ENCODE results near the gene HS1BP3. TPM values are rescaled to one million over a fixed set of nuclear protein-coding genes. Genes with fewer than 3 reads are reported as not detected.

HS1BP3 gene
- polyA plus RNA-seq, 2 of the 4 experiments (the other 2 are of a cell fraction), result 12.4 to 23.5 TPM

DNA sequence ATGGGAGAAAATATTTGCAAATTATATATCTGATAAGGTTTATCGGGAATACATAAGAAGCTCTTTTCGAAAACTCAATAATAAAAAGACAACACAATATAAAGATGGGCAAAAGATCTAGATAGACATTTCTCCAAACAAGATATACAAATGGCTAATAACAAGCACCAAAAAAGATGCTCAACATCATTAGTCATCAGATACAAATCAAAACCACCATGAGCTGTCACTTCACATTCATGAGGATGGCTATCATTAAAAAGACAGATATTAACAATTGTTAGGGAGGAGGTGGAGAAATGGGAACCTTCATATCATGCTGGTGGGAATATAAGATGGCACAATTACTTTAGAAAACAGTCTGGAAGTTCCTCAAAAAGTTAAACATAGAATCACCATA lies 48.1 kb downstream of the HS1BP3 start:
- FAIRE-seq, result no peak
- no peak overlapping the region for H3K4me2 ChIP-seq
- ChIA-PET CTCF (interaction anchor here (0.7 to 12.0 kb wide), 13 partner anchors 8 to 225 kb away, joined by 3 to 112 read pairs (median 3); partner anchors contain the start of gene RHOB), POLR2A (interaction anchor here (0.5 to 6.2 kb wide), 2 partner anchors 155 to 161 kb away, joined by 5 to 43 read pairs; partner anchors contain the start of gene RHOB)
- TF ChIP-seq TP53 (CRISPR knock-in tag; IDR thresholded peaks at IDR 0.05) (no peak), EHF (CRISPR knock-in tag; IDR thresholded peaks at IDR 0.05) (no peak), CHD4 (IDR thresholded peaks at IDR 0.05; ENCODE audit: borderline replicate concordance) (no peak)
- TF ChIP-seq, protein P1, sequence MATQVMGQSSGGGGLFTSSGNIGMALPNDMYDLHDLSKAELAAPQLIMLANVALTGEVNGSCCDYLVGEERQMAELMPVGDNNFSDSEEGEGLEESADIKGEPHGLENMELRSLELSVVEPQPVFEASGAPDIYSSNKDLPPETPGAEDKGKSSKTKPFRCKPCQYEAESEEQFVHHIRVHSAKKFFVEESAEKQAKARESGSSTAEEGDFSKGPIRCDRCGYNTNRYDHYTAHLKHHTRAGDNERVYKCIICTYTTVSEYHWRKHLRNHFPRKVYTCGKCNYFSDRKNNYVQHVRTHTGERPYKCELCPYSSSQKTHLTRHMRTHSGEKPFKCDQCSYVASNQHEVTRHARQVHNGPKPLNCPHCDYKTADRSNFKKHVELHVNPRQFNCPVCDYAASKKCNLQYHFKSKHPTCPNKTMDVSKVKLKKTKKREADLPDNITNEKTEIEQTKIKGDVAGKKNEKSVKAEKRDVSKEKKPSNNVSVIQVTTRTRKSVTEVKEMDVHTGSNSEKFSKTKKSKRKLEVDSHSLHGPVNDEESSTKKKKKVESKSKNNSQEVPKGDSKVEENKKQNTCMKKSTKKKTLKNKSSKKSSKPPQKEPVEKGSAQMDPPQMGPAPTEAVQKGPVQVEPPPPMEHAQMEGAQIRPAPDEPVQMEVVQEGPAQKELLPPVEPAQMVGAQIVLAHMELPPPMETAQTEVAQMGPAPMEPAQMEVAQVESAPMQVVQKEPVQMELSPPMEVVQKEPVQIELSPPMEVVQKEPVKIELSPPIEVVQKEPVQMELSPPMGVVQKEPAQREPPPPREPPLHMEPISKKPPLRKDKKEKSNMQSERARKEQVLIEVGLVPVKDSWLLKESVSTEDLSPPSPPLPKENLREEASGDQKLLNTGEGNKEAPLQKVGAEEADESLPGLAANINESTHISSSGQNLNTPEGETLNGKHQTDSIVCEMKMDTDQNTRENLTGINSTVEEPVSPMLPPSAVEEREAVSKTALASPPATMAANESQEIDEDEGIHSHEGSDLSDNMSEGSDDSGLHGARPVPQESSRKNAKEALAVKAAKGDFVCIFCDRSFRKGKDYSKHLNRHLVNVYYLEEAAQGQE (IDR thresholded peaks at IDR 0.05), result no peak
- TF ChIP-seq, protein P2, sequence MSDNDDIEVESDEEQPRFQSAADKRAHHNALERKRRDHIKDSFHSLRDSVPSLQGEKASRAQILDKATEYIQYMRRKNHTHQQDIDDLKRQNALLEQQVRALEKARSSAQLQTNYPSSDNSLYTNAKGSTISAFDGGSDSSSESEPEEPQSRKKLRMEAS (IDR thresholded peaks at IDR 0.05), result no peak
- peaks cover 4% of the 10 kb centered on the region for H3K9me3 ChIP-seq
- no peak for DNase-seq (ENCODE audit: low read depth in 1 of 2, low spot score in 1 of 2)
- no peak for ATAC-seq
- no peak overlapping the region for H3K27ac ChIP-seq
- WGBS (ENCODE audit: missing lambda C conversion rate), result 90% methylated on average over 2 of the region's 2 CpGs
- H3K4me1 ChIP-seq, result peaks cover 4% of the 10 kb centered on the region; the same call in 1 of the 3 replicates
- no peak overlapping the region for H3K4me3 ChIP-seq

DNA sequence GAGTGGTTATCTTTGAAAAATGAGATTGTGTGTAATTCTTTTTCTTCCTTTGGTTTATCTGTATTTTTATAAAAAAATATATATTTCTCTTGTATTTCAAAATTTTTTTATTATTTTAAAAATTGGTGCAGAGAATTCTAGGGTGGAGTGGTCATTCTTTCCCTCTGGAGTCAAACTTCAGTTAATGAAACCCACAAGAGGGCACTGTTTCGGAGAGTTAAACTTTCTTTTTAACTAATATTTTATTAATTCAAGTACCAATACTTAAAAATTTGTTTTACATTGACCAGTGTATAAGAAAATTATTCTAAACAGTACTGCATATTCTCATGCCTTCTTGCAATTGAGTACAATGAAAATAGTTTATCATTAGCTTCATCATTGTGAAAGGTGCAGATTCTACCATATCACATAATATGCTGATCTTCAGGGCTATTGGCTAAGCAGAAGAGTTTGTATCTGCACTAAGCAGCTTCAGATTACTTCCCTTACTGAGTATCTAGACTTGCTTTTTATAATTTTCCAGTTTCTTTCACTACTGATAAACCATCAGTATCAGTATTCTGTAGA lies 50.1 kb downstream of the HS1BP3 start:
- POLR2A ChIA-PET, result interaction anchor here (1.0 kb wide), 1 partner anchor 154 kb away, joined by 4 read pairs; the partner anchor contains the start of gene RHOB
- Histone ChIP-seq H3K4me3 (no peak overlapping the region), H3K9me3 (no peaks in the 10 kb centered on the region), H3K27ac (no peak overlapping the region; a peak in 1 of 6 replicates), H3K4me1 (peaks cover 22% of the 10 kb centered on the region), H3K4me2 (no peak overlapping the region)
- CTCF ChIA-PET, result interaction anchor here (0.6 to 12.0 kb wide), 19 partner anchors 8 to 339 kb away, joined by 3 to 112 read pairs (median 4); partner anchors contain the start of genes HS1BP3 and RHOB
- WGBS (ENCODE audit: missing lambda C conversion rate), result 68% methylated on average over 1 of the region's 1 CpG
- FAIRE-seq, result no peak
- no peak for DNase-seq (ENCODE audit: low read depth in 1 of 2, low spot score in 1 of 2)
- TF ChIP-seq SREBF2 (IDR thresholded peaks at IDR 0.05) (no peak), RAD21 (conservative IDR thresholded peaks at IDR 0.05 in 1 of 2, IDR thresholded peaks at IDR 0.05 in 1 of 2) (peak; percentile 9 to 48; a peak in 2 of 5 replicates), ZNF302 (CRISPR knock-in tag; IDR thresholded peaks at IDR 0.05) (no peak), FOSL2 (IDR thresholded peaks at IDR 0.05) (no peak), FOSL2 (CRISPR knock-in tag; IDR thresholded peaks at IDR 0.05) (no peak), HDAC2 (IDR thresholded peaks at IDR 0.05) (no peak), FOSB (CRISPR knock-in tag; IDR thresholded peaks at IDR 0.05) (no peak), HEYL (CRISPR knock-in tag; IDR thresholded peaks at IDR 0.05) (no peak), MAFK (IDR thresholded peaks at IDR 0.05; ENCODE audit: partially characterized antibody) (no peak), MAZ (IDR thresholded peaks at IDR 0.05; ENCODE audit: borderline replicate concordance, low read depth, low read length) (no peak), CHD2 (IDR thresholded peaks at IDR 0.05; ENCODE audit: low read length, partially characterized antibody) (no peak), NFE2L2 (conservative IDR thresholded peaks at IDR 0.05; ENCODE audit: low read length) (no peak), SMC3 (IDR thresholded peaks at IDR 0.05) (peak; percentile 74), JUNB (IDR thresholded peaks at IDR 0.05) (no peak), TP53 (CRISPR knock-in tag; IDR thresholded peaks at IDR 0.05) (no peak), CHD4 (IDR thresholded peaks at IDR 0.05; ENCODE audit: borderline replicate concordance) (no peak), HOXB5 (CRISPR knock-in tag; IDR thresholded peaks at IDR 0.05) (no peak), RCOR1 (IDR thresholded peaks at IDR 0.05; ENCODE audit: low read depth, low read length) (no peak)
- TF ChIP-seq, protein P3, sequence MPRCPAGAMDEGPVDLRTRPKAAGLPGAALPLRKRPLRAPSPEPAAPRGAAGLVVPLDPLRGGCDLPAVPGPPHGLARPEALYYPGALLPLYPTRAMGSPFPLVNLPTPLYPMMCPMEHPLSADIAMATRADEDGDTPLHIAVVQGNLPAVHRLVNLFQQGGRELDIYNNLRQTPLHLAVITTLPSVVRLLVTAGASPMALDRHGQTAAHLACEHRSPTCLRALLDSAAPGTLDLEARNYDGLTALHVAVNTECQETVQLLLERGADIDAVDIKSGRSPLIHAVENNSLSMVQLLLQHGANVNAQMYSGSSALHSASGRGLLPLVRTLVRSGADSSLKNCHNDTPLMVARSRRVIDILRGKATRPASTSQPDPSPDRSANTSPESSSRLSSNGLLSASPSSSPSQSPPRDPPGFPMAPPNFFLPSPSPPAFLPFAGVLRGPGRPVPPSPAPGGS (IDR thresholded peaks at IDR 0.05), result no peak
- TF ChIP-seq, protein P4, sequence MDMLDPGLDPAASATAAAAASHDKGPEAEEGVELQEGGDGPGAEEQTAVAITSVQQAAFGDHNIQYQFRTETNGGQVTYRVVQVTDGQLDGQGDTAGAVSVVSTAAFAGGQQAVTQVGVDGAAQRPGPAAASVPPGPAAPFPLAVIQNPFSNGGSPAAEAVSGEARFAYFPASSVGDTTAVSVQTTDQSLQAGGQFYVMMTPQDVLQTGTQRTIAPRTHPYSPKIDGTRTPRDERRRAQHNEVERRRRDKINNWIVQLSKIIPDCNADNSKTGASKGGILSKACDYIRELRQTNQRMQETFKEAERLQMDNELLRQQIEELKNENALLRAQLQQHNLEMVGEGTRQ (IDR thresholded peaks at IDR 0.05), result no peak
- TF ChIP-seq, protein P5, sequence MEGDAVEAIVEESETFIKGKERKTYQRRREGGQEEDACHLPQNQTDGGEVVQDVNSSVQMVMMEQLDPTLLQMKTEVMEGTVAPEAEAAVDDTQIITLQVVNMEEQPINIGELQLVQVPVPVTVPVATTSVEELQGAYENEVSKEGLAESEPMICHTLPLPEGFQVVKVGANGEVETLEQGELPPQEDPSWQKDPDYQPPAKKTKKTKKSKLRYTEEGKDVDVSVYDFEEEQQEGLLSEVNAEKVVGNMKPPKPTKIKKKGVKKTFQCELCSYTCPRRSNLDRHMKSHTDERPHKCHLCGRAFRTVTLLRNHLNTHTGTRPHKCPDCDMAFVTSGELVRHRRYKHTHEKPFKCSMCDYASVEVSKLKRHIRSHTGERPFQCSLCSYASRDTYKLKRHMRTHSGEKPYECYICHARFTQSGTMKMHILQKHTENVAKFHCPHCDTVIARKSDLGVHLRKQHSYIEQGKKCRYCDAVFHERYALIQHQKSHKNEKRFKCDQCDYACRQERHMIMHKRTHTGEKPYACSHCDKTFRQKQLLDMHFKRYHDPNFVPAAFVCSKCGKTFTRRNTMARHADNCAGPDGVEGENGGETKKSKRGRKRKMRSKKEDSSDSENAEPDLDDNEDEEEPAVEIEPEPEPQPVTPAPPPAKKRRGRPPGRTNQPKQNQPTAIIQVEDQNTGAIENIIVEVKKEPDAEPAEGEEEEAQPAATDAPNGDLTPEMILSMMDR (IDR thresholded peaks at IDR 0.05), result peak; percentile 66
- TF ChIP-seq, protein P2 (IDR thresholded peaks at IDR 0.05), result no peak
- no peak for ATAC-seq

Data from A549 (cell line).